Large intestine (tissue), 3 donors: ENCODE results near the gene NDUFAF5. TPM values are rescaled to one million over a fixed set of nuclear protein-coding genes. Genes with fewer than 3 reads are reported as not detected.
"Not testable (repeated sequence)": the region's sequence is repeated elsewhere in the genome, so short reads cannot be mapped to it uniquely, and the experiment has no call there.

Experiments
- DNase-seq, 2 donors: peaks; one replicate each; pipeline versions ENCODE4 v3.0.0 to v3.0.0-alpha.2; 2013
- H3K27ac ChIP-seq: one replicate; pipeline ENCODE4 v1.5.1; 2013; ENCODE audit warnings: low read length
- H3K27me3 ChIP-seq: 2 replicates; pipeline ENCODE4 v1.6.1; 2013; ENCODE audit warnings: low read length; ENCODE audit not compliant: control insufficient read depth, insufficient read depth
- H3K36me3 ChIP-seq: 2 replicates; pipeline ENCODE4 v1.6.1; 2013; ENCODE audit warnings: low read length; ENCODE audit not compliant: control insufficient read depth, insufficient read depth
- H3K4me1 ChIP-seq: one replicate; pipeline ENCODE4 v1.6.1; 2013; ENCODE audit warnings: low read length; ENCODE audit not compliant: control insufficient read depth, insufficient read depth
- H3K4me3 ChIP-seq: one replicate; pipeline ENCODE4 v1.5.1; 2013; ENCODE audit warnings: low read length
- H3K9me3 ChIP-seq: one replicate; pipeline ENCODE4 v1.6.1; 2013; ENCODE audit warnings: mild to moderate bottlenecking, low read depth, low read length, moderate library complexity; ENCODE audit not compliant: control insufficient read depth
- WGBS: methylation state at CpG from one replicate; pipeline ENCODE4 v1.1.5; 2013; ENCODE audit warnings: low lambda C conversion rate; ENCODE audit not compliant: insufficient coverage; 5-methylcytosine and 5-hydroxymethylcytosine counted together
- polyA plus RNA-seq: library from polyadenylated mRNA; unstranded; fragments of 120-200 nt; gene quantifications from one replicate; pipeline ENCODE4 v1.2.1, GENCODE V29; 2013

NDUFAF5 gene
- polyA plus RNA-seq, 1 donor = 22.7 TPM

DNA sequence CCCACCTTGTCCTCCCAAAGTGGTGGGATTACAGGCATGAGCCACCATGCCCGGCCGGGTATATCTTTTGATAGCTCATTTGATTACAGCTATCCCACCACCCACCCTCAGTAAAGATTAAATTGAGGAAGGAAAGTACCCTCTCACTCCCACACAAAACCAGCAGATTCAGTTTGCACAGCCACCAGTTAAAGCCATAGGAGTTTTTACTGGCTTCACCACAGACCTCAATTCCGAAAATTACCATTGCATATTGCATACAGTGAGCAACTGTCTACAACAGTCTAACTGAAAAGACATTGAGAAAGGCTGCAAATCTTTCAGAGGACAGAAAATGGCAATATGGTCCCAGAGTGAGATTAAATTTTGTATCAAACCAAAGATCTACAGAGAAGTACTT, 35.0 kb upstream of the NDUFAF5 start:
- H3K27me3 ChIP-seq = no peaks in the 10 kb centered on the region
- no peaks in the 10 kb centered on the region for H3K9me3 ChIP-seq
- peaks cover 13% of the 10 kb centered on the region for H3K36me3 ChIP-seq
- H3K27ac ChIP-seq = no peak overlapping the region
- no CpG with 5 or more reads among the region's 3 CpGs for WGBS
- no peak overlapping the region for H3K4me3 ChIP-seq
- H3K4me1 ChIP-seq = no peaks in the 10 kb centered on the region
- DNase-seq = no peak

DNA sequence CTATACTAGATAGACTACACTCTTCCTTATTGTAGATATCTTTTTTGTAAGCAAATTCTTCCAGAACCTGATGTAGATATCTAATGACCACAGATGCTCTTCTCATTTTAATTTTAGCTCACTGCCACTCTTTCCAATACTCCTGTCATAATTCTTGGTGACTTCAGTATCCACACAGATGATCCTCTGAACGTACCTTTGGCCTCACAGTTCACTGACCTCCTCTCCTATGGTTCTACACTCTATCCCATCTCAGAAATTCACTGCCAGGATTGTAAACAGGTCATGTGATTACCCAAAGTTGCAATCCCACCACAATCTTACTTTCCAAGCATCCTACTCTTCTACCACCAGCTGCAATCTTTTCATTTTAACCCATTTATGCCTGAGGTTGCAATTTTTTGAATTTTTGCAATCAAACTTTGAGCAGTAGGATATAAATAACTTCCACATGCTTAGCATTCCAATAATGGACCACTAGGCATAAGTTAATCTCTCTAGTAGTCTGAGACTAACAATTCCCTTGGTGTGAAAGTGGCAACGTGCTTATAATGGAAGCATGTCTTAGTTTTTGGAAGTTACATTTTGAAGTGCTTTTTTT, 31.3 kb upstream of the NDUFAF5 start:
- Histone ChIP-seq H3K9me3 (no peaks in the 10 kb centered on the region), H3K4me3 (no peak overlapping the region), H3K27me3 (no peaks in the 10 kb centered on the region), H3K4me1 (no peaks in the 10 kb centered on the region), H3K36me3 (peaks cover 18% of the 10 kb centered on the region), H3K27ac (no peak overlapping the region)
- DNase-seq = peak in 1 of 2 donors; percentile 22
- no CpG with 5 or more reads among the region's 2 CpGs for WGBS

DNA sequence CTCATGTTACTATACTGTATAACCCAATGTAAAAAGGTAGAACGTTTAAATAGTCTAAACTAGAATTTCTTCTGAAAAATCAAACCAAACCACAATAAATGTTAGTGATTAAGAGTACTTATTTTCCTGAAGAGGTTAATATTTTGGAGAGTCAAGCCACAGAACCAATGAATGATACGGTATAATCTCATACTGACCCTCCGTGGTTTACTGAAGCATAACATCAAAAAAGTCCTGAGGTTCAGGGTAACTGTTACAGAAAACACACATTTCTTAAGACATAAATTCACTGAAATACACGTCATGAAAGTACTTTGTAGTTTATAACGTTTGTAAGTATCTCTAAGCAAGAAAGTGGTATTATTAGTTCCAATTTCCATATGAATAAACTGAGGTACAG, 29.0 kb upstream of the NDUFAF5 start:
- no peaks in the 10 kb centered on the region for H3K9me3 ChIP-seq
- WGBS = 100% methylated on average over 2 of the region's 5 CpGs
- peaks cover 21% of the 10 kb centered on the region for H3K36me3 ChIP-seq
- DNase-seq = no peak
- H3K4me1 ChIP-seq = no peaks in the 10 kb centered on the region
- no peaks in the 10 kb centered on the region for H3K27me3 ChIP-seq
- no peak overlapping the region for H3K4me3 ChIP-seq
- no peak overlapping the region for H3K27ac ChIP-seq

DNA sequence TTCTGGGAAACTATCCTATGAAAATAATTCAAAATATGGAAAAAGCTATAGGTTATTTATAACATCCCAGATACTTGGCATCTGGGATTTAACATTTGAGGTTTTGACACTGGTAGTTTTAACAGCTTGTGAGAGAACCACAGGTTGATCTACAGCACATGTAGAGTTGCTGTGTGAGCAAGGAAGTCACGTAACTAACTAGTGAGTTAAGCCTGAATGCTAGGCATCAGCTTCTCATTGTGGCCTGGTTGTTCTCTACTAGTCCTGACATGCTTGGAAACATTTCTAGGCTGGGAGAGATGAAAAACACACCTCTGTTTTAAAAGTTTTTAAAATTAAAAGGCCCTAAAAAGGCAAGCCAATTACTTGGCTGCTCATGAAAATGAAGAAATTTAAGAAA, 28.3 kb upstream of the NDUFAF5 start:
- Histone ChIP-seq H3K4me1 (no peaks in the 10 kb centered on the region), H3K27ac (no peak overlapping the region), H3K9me3 (no peaks in the 10 kb centered on the region), H3K27me3 (no peaks in the 10 kb centered on the region), H3K4me3 (no peak overlapping the region), H3K36me3 (peaks cover 21% of the 10 kb centered on the region)
- no peak for DNase-seq
- WGBS = no CpG with 5 or more reads among the region's 1 CpG

DNA sequence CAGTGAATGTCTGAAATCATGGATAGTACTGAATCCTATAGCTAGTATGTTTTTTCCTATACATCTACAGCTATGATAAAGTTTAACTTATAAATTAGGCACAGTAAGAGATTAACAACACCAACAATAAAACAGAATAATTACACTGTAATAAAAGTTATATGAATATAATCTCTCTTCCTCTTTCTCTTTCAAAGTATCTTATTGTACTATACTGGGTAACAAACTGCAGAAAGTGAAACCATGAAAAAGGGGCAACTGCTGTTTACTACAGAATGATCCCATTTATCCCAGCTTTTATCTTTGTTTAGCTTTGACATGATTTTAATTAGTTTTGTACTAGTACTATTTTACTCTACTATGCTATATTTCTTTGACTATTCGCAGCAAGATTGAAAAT, 25.9 kb upstream of the NDUFAF5 start:
- 100% methylated on average over 1 of the region's 1 CpG for WGBS
- Histone ChIP-seq H3K27ac (no peak overlapping the region), H3K4me1 (no peaks in the 10 kb centered on the region), H3K27me3 (no peaks in the 10 kb centered on the region), H3K4me3 (no peak overlapping the region), H3K9me3 (no peaks in the 10 kb centered on the region), H3K36me3 (peaks cover 23% of the 10 kb centered on the region)
- DNase-seq = no peak

DNA sequence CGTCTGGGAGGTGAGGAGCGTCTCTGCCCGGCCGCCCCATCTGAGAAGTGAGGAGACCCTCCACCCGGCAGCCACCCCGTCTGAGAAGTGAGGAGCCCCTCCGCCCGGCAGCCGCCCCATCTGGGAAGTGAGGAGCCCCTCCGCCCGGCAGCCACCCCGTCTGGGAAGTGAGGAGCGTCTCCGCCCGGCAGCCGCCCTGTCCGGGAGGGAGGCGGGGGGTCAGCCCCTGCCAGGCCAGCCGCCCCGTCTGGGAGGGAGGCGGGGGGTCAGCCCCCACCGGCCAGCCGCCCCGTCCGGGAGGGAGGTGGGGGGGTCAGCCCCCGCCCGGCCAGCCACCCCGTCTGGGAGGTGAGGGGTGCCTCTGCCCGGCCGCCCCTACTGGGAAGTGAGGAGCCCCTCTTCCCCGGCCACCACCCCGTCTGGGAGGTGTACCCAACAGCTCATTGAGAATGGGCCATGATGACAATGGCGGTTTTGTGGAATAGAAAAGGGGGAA, 24.3 kb upstream of the NDUFAF5 start:
- WGBS = no CpG with 5 or more reads among the region's 33 CpGs
- H3K4me3 ChIP-seq, DNase-seq, H3K27me3 ChIP-seq, H3K27ac ChIP-seq, H3K9me3 ChIP-seq, H3K4me1 ChIP-seq: not testable (repeated sequence)
- H3K36me3 ChIP-seq = peaks cover 26% of the 10 kb centered on the region

DNA sequence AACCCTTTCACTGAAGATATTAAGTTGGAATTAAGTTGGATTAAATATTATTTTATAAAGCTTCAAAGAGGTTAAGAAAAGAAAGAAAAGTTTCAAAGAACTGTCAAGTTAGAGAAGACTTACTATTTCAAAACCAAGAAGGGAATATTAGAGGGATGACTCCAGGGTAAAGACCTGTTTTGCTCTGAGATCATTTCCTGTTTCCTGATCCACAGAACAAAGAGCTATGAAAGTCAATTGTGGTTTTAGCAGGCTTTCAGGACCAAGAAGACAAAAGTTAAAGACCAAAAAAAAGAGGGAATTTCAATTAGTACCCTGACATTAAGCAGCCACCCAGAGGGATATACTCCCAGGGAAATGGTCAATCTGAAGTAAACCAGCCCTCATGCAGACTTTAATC, 19.5 kb upstream of the NDUFAF5 start:
- Histone ChIP-seq H3K27ac (no peak overlapping the region), H3K9me3 (peaks cover 6% of the 10 kb centered on the region), H3K36me3 (peaks cover 51% of the 10 kb centered on the region), H3K4me3 (no peak overlapping the region), H3K27me3 (no peaks in the 10 kb centered on the region), H3K4me1 (no peaks in the 10 kb centered on the region)
- DNase-seq = no peak

DNA sequence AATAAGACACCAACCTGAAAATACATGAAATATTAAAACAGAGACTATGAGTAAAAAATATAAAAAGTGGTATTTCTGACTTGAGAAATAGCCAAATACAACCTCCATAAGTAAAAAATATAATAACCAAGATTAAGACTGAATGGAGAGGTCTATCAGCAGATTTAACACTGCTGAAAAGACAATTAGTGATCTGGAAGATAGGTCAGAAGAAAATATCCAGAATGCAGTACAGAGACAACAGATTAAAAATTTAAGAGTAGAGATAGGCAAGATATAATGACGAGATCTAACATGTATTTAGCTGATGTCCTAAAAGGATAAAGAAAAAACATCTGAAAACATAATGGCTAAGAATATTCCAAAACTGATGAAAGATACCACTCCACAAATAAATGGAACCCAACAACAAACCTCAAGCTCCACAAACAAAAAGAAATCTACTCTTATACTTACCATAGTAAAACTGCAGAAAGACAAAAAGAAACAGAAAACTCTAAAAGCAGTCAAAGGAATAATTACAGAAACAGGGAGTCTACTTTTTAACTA, 18.9 kb upstream of the NDUFAF5 start:
- peaks cover 57% of the 10 kb centered on the region for H3K36me3 ChIP-seq
- no peak for DNase-seq
- no peak overlapping the region for H3K27ac ChIP-seq
- WGBS = no CpG with 5 or more reads among the region's 1 CpG
- no peaks in the 10 kb centered on the region for H3K4me1 ChIP-seq
- H3K9me3 ChIP-seq = peaks cover 6% of the 10 kb centered on the region
- no peak overlapping the region for H3K4me3 ChIP-seq
- no peaks in the 10 kb centered on the region for H3K27me3 ChIP-seq

DNA sequence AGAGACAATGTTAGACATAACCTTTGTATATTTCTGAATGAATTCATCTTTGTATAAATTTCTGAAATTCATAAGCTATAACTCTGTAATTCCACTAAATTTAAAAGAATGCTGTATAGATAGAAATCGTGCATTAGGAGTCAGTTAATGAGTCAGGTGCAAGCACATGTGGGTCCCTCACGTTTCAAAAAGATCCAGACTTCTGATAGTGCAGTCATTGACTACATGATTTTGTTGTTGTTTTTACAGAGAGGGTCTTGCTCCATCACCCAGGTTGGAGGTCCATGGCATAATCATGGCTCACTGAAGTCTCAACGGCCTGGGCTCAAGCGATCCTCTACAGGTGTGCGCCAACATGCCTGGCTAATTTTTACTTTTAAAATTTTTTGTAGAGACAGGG, 14.7 kb upstream of the NDUFAF5 start:
- Histone ChIP-seq H3K27ac (no peak overlapping the region), H3K4me1 (no peaks in the 10 kb centered on the region), H3K36me3 (peaks cover 56% of the 10 kb centered on the region), H3K27me3 (no peaks in the 10 kb centered on the region), H3K4me3 (no peak overlapping the region), H3K9me3 (peaks cover 6% of the 10 kb centered on the region)
- DNase-seq = no peak
- WGBS = no CpG with 5 or more reads among the region's 5 CpGs

DNA sequence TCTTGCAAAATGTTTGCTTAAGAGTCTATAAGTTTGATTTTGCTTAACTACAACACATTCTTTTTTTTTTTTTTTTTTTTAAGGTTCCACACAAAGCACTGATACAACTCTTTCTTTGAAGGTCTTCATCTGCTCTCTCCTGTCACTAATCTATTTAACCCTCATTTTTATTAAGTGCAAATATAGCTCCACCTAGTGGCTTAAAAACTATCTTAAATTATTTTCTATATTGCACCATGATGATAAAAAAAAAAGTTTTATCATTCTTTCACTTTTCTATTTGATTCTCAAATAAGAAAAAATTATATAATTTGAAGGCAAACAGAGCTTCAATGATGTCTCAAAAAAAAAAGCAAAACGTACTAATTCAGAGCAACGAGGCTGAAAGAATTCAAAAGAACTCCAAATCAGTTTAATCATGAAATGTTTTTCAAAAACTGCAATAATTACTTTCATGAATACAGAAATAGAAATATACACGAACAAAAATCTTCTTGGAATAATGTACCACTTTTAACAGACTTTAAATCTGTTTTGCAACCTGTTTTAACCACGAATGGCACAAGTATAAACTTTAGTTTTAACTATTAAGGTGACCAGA, 12.9 kb upstream of the NDUFAF5 start:
- H3K27me3 ChIP-seq = no peaks in the 10 kb centered on the region
- H3K27ac ChIP-seq = no peak overlapping the region
- DNase-seq = no peak
- 45% methylated on average over 2 of the region's 4 CpGs for WGBS
- H3K36me3 ChIP-seq = peaks cover 56% of the 10 kb centered on the region
- no peaks in the 10 kb centered on the region for H3K9me3 ChIP-seq
- no peaks in the 10 kb centered on the region for H3K4me1 ChIP-seq
- H3K4me3 ChIP-seq = no peak overlapping the region

DNA sequence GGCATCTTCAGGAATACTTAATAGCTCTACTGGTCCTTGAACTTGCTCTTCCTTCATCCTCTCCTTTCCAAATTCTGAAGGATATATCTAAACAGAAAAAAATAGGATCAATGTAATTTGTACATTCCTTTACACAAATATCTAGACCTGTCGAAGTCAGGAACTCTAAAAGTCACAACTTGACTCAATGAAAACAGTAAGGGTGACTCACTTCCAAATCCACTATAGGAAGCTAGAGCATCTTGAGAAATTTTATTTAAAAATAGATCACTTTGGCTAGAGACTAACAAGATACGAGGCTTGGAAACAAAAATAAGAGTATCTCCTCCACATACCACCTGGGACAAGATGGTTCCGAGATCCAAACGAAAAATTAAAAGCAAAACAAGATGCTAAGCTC, 12.3 kb upstream of the NDUFAF5 start:
- Histone ChIP-seq H3K27ac (no peak overlapping the region), H3K4me1 (no peaks in the 10 kb centered on the region), H3K4me3 (no peak overlapping the region), H3K36me3 (peaks cover 54% of the 10 kb centered on the region), H3K27me3 (no peaks in the 10 kb centered on the region), H3K9me3 (no peaks in the 10 kb centered on the region)
- DNase-seq = no peak
- 94% methylated on average over 3 of the region's 4 CpGs for WGBS
